Rectal smooth muscle tissue (tissue), 1 donor: ENCODE measurements around the gene STARD3NL.
"Not testable (repeated sequence)": the region's sequence is repeated elsewhere in the genome, so short reads cannot be mapped to it uniquely, and the experiment has no call there.

Experiments used
- H3K27ac ChIP-seq: one replicate; pipeline ENCODE4 v1.7.0; 2013; ENCODE audit warnings: low read depth, low read length, inconsistent platforms
- H3K27me3 ChIP-seq: one replicate; pipeline ENCODE4 v1.7.0; 2013; ENCODE audit warnings: low read length; ENCODE audit not compliant: control insufficient read depth, insufficient read depth
- H3K36me3 ChIP-seq: one replicate; pipeline ENCODE4 v1.7.0; 2013; ENCODE audit warnings: low read length; ENCODE audit not compliant: control insufficient read depth, insufficient read depth
- H3K4me1 ChIP-seq: one replicate; pipeline ENCODE4 v1.7.0; 2013; ENCODE audit warnings: low read length; ENCODE audit not compliant: control insufficient read depth, insufficient read depth
- H3K4me3 ChIP-seq: one replicate; pipeline ENCODE4 v1.7.0; 2013; ENCODE audit warnings: low read length
- H3K9ac ChIP-seq: one replicate; pipeline ENCODE4 v1.7.0; 2013; ENCODE audit warnings: low read length

Gene STARD3NL

DNA sequence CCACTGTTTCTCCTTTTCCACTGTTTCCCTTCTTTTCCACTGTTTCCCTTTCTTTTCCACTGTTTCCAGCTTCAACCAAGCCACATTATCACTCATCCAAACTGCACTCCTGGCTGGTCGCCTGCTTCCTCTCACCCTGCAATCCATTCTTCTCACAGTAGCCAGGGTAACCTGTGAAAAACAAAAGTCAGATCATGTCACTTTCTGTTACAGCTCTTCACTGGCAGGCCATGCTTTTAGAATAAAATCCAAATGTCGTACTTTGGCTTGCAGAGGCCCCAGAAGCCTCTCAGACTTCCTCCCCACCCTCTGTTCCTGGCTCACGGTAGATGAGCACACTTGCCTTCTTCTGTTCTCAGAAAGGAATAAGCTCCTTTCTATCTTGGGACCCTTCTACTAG is 33.9 kb downstream of the STARD3NL start:
- no peak overlapping the region for H3K9ac ChIP-seq
- peaks cover 3% of the 10 kb centered on the region for H3K36me3 ChIP-seq
- H3K27me3 ChIP-seq, result no peaks in the 10 kb centered on the region
- peak overlapping the region; percentile 25 for H3K27ac ChIP-seq
- H3K4me1 ChIP-seq, result peaks cover 9% of the 10 kb centered on the region
- no peak overlapping the region for H3K4me3 ChIP-seq

DNA sequence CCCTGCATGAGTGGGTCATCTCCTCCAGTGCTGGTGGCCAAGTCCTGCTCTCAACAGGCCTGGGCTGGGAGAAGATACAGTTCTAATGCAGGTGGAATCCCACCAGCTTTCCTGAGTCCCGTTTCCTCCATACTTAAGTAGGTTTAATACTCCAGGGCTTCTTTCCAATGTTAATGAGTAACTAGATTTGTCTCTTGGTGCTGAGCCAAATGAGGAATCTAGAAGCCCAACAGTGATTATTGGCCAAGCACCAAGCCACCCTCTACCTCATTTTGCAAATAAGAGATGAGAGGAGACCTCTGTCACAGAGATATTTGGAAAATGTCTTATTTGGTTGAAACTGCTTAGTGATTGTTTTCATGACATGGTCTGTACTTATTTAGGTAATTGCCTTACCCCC is 37.1 kb downstream of the STARD3NL start:
- Histone ChIP-seq H3K36me3 (peaks cover 10% of the 10 kb centered on the region), H3K4me3 (no peak overlapping the region), H3K27me3 (no peaks in the 10 kb centered on the region), H3K9ac (no peak overlapping the region), H3K4me1 (peaks cover 9% of the 10 kb centered on the region), H3K27ac (no peak overlapping the region)

DNA sequence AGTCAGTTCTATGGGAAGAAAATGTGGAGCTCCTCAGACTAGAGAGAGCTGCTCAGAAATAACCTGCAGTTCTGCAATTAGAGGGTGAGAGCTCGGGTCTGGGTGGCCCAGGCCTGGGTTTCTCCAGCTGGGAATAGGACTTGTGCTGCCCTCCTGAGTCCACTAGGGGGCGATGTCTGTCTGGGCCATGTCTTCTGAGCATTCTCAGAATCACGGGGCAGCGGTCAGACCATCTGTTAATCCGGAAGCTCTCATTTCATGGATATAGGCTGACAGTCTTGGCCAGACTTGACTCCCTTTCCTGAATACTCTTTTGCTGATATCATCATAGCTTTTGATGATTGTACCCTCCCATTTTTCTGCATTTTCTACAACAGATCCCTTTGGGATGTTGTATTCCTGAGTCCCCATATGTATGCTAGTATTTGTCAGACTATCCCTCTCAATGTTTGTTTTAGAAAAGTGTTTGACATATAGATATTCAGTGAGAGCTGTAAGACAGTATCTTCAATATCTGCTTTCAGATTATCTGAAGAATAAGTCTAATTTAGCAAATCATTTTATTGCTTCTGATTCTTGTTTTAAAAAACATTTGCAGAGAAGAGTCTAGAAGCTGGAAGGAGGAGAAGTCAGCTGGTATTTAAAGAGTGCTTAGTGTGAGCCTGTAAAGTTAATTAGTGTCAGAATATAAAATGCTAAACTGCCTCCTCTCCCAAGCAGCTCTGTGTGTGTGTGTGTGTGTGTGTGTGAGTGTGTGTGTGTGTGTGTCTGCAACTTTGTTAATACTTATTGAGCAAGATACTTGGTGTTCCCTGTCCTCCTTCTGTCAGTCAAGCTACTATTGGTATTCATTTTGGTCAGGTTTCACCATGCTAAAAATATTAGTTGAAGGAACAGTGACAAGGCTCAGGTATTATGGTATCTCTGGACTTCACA is 38.0 kb downstream of the STARD3NL start:
- H3K9ac ChIP-seq, result no peak overlapping the region

DNA sequence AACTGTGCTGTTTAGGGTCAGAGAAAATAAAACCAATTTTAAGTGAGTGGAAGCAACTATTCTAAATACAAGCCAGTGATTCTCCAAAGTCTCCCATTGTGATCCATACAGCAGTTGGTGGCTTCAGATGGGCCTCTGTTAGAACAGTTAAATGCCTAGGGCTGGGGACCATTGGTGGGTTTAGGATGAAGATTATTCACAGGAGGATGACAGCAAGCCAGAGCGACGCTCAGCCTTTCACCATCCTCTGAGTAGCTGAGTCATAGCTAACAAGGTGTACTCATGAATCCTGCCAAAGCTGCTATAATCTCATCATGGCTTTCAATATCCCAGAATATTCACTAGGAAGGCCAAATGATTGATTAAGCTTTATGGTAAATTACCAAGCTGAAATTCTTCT is 39.6 kb downstream of the STARD3NL start:
- no peak overlapping the region for H3K27ac ChIP-seq
- H3K36me3 ChIP-seq, result peaks cover 10% of the 10 kb centered on the region
- H3K27me3 ChIP-seq, result no peaks in the 10 kb centered on the region
- no peak overlapping the region for H3K9ac ChIP-seq
- H3K4me1 ChIP-seq, result peaks cover 8% of the 10 kb centered on the region
- no peak overlapping the region for H3K4me3 ChIP-seq

More for the DNA sequence above, 38.0 kb downstream of the STARD3NL start:
- H3K4me3 ChIP-seq, result no peak overlapping the region
- H3K27ac ChIP-seq, result no peak overlapping the region
- H3K36me3 ChIP-seq, result peaks cover 10% of the 10 kb centered on the region
- peaks cover 9% of the 10 kb centered on the region for H3K4me1 ChIP-seq
- H3K27me3 ChIP-seq, result no peaks in the 10 kb centered on the region

DNA sequence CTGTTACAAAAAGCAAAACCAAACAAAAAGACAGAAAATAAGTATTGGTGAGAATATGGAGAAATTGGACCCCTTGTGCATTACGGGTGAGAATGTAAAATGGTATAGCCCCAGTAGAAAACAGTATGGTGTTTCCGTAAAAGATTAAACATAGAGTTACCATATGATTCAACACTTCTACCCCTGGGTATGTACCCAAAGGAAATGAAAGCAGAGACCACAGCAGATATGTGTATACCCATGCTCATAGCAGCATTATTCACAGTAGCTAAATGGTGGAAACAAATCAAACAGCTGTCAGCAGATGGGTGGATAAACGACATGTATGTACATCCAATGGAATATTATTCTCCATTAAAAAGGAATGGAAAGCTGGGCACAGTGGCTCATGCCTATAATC is 42.4 kb downstream of the STARD3NL start:
- H3K27ac ChIP-seq, result no peak overlapping the region
- no peak overlapping the region for H3K4me3 ChIP-seq
- peaks cover 10% of the 10 kb centered on the region for H3K36me3 ChIP-seq

DNA sequence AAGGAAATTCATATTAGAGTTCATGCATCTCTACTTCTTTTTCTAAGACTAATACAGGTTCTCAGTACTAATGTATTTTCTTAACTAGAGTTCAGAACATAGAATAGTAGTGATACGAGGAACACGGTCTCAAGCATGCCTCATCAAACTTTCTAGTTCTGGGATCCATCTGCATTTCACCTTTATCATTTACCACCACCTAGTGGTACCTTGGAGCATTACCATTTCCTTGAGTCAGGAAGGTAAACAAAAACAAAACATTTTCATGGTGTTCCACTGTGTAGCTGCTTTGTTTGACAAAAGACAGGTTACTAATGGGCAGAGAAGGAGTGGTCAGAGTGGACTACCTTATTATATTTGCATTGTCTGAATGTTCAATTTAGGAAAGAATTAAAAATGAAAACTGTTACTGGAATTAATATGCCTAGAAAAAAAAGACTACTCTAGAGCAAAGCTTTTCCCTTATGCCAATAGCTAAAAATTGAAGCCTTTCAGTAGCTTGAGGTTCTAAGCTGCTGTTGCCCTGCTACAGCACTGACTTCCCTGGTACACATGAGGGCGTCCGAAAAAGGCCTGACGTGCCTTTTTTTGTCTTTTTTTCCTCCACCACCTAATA is 44.5 kb downstream of the STARD3NL start:
- Histone ChIP-seq H3K36me3 (peaks cover 7% of the 10 kb centered on the region), H3K27me3 (no peaks in the 10 kb centered on the region), H3K27ac (no peak overlapping the region), H3K9ac (no peak overlapping the region), H3K4me3 (no peak overlapping the region), H3K4me1 (peaks cover 5% of the 10 kb centered on the region)

More for the DNA sequence above, 42.4 kb downstream of the STARD3NL start:
- peaks cover 8% of the 10 kb centered on the region for H3K4me1 ChIP-seq
- no peaks in the 10 kb centered on the region for H3K27me3 ChIP-seq
- no peak overlapping the region for H3K9ac ChIP-seq

DNA sequence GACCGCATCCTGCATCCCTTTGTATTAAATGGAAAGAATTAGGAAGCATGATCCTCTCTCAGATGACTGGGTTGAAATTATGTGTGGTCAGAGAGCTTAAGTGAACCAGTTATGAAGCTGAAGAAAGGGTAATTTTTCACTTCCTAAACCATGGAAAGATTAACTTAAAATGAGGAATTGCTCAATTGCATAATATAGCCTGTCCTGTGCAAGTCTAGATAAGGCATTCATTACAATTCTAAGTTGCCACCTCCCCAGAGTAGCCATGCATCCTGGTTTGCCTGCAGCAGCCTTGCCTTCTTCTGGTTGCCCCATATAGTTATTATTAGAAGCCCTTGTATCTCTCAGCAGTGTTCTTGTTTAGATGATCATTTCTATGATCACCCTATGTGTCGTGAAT is 45.3 kb downstream of the STARD3NL start:
- Histone ChIP-seq H3K4me1 (peaks cover 5% of the 10 kb centered on the region), H3K36me3 (peaks cover 7% of the 10 kb centered on the region), H3K27ac (no peak overlapping the region), H3K9ac (no peak overlapping the region), H3K4me3 (no peak overlapping the region), H3K27me3 (no peaks in the 10 kb centered on the region)

DNA sequence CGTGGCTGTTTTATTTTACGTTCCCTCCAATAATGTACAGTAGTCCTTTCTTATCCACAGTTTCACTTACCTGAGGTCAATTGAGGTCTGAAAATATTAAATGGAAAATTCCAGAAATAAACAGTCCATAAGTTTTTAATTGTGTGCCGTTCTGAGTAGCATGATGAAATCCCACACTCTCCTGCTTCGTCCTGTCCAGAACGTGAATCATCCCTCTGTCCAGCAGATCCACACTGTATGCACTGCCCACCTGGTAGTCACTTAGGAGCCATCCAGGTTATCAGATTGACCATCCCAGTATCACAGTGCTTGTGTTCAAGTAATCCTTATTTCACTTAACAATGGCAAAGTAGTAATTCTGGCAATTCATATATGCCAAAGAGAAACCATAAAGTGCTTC is 46.3 kb downstream of the STARD3NL start:
- Histone ChIP-seq H3K27me3 (no peaks in the 10 kb centered on the region), H3K36me3 (peaks cover 7% of the 10 kb centered on the region), H3K4me3 (no peak overlapping the region), H3K4me1 (peaks cover 5% of the 10 kb centered on the region), H3K27ac (no peak overlapping the region), H3K9ac (no peak overlapping the region)

DNA sequence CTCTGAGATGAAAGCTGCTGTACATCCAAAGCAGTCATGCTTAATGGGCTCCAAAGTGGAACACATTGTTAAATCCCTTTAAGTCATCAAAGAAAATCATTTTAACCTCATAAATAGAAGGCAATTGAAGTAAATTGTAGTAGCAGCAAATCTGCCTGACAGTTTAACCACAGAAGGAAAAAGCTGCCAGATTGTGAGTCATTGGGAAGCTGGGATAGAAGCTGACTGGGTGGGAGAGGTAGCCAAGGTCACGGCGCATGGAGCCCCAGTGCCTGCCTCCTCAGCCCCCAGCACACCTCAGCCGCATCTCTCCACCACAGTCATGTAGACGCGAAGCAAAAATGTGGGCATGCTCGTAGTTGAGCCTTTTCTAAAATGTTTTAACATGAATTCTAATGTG is 51.3 kb downstream of the STARD3NL start:
- Histone ChIP-seq H3K4me3 (no peak overlapping the region), H3K9ac (no peak overlapping the region), H3K4me1 (no peaks in the 10 kb centered on the region), H3K27ac (no peak overlapping the region), H3K27me3 (no peaks in the 10 kb centered on the region), H3K36me3 (peaks cover 4% of the 10 kb centered on the region)

DNA sequence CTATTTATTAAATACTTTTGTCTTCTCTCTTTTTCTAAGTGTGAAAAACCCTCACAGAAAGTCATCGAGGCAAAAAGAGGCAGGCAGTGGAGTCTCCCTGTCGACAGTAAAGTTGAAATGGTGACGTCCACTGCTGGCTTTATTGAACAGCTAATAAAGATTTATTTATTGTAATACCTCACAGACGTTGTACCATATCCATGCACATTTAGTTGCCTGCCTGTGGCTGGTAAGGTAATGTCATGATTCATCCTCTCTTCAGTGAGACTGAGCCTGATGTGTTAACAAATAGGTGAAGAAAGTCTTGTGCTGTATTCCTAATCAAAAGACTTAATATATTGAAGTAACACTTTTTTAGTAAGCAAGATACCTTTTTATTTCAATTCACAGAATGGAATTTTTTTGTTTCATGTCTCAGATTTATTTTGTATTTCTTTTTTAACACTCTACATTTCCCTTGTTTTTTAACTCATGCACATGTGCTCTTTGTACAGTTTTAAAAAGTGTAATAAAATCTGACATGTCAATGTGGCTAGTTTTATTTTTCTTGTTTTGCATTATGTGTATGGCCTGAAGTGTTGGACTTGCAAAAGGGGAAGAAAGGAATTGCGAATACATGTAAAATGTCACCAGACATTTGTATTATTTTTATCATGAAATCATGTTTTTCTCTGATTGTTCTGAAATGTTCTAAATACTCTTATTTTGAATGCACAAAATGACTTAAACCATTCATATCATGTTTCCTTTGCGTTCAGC is 52.0 kb downstream of the STARD3NL start:
- Histone ChIP-seq H3K27me3 (no peaks in the 10 kb centered on the region), H3K4me3 (no peak overlapping the region), H3K9ac (no peak overlapping the region), H3K27ac (no peak overlapping the region), H3K4me1 (no peaks in the 10 kb centered on the region), H3K36me3 (peaks cover 4% of the 10 kb centered on the region)

DNA sequence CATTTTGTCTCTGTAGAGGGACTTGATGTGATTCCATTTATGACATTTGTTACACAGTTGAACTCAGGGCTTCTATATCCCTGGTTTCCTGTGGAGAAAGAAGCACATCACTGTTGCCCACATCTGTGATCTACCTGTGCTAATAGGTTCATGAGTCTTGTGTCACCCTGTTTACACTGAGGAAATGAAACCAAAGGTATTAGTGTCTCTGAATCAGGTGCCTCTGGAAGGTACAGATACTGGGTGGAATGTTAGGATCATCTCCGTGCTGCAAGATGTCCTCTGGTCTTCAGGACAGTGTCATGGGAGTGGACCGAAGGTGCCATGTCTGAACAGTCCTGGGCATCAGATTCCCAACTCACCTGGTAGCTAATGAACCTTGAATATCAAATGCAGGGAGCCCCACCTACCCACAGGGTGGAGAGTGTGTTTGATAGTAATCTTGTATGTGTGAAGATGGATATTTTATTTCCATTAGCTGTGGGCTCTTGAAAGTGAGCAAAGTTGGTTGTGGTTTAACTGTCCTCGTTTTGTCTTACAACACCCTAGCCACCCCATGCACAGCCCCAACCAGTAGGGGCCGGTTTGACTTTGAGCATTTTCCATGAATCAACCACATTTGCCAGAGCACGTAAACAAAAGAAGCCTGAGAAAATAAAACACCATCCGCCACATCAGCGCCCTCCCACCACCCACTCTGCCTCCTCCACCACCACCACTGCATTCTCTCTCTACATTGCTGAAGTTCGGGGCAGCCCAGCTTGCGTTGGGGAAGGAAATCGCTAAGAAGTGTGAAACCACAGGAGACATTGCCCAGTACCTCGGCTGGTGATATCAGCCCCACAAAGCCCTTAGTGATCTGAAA is 54.7 kb downstream of the STARD3NL start:
- Histone ChIP-seq H3K9ac (no peak overlapping the region), H3K4me3 (no peak overlapping the region), H3K27me3 (no peaks in the 10 kb centered on the region), H3K4me1 (no peaks in the 10 kb centered on the region), H3K27ac (no peak overlapping the region), H3K36me3 (peaks cover 4% of the 10 kb centered on the region)

DNA sequence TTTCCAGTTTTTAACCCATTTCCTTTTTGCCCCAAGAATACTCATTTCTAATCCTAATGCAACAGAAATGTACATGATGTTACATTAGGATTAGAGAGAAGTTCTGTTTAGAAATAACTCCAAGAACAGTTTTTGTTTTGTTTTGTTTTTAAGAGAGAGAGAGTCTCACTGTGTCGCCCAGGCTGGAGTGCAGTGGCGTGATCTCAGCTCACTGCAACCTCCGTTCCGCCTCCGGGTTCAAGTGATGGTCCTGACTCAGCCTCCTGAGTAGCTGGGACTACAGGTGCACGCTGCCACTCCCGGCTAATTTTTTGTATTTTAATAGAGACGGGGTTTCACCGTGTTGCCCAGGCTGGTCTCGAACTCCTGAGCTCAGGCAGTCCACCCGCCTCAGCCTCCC is 56.7 kb downstream of the STARD3NL start:
- not testable (repeated sequence) for H3K4me1 ChIP-seq, H3K4me3 ChIP-seq, H3K27me3 ChIP-seq, H3K27ac ChIP-seq, H3K9ac ChIP-seq, H3K36me3 ChIP-seq
